H1 (cell line): ENCODE measurements around the gene OPA3. TPM values are rescaled to one million over a fixed set of nuclear protein-coding genes. Genes with fewer than 3 reads are reported as not detected.
A peak's percentile ranks its signal among the peaks of the same experiment; 100 is the strongest.

Experiments used
- CTCF ChIA-PET: fragments of 300-600 bp; sonication (Branson Sonifier 250); formaldehyde crosslinking; loops from one replicate; lab custom pipeline; 2021; ENCODE audit not compliant: partially characterized antibody; lab: Charles Lee
- POLR2A ChIA-PET: fragments of 300-600 bp; sonication (Branson Sonifier 250); formaldehyde crosslinking; loops from one replicate; lab custom pipeline; 2021; ENCODE audit warnings: inconsistent platforms; ENCODE audit not compliant: partially characterized antibody; lab: Charles Lee
- DNase-seq, 2 experiments: peaks; one replicate each; pipeline versions ENCODE4 v3.0.0 to v3.0.0-alpha.2; 2010 to 2022; ENCODE audit warnings: low spot score in 2 of 2, low read depth in 1 of 2, mixed read lengths in 1 of 2
- FAIRE-seq: peaks from 2 replicates; lab custom pipeline; 2011; peaks lifted over from hg19 to GRCh38; lab: Jason Lieb, UNC
- H2AFZ ChIP-seq: 2 replicates; pipeline ENCODE4 v1.8.1; 2012; ENCODE audit warnings: low read length, inconsistent platforms
- H2AK5ac ChIP-seq: 2 replicates; pipeline ENCODE4 v1.6.1; 2013; ENCODE audit warnings: low read depth, low read length
- H2BK120ac ChIP-seq: replicated peaks from 2 replicates; pipeline ENCODE3; 2013; ENCODE audit warnings: low read depth, low read length, inconsistent platforms
- H2BK12ac ChIP-seq: 2 replicates; pipeline ENCODE4 v1.6.1; 2013; ENCODE audit warnings: low read depth, low read length
- H2BK15ac ChIP-seq: 2 replicates; pipeline ENCODE4 v1.6.1; 2013; ENCODE audit warnings: low read length
- H2BK20ac ChIP-seq: 2 replicates; pipeline ENCODE4 v1.6.1; 2013; ENCODE audit warnings: low read length
- H2BK5ac ChIP-seq: 2 replicates; pipeline ENCODE4 v1.6.1; 2013; ENCODE audit warnings: low read depth, low read length
- H3K14ac ChIP-seq: 2 replicates; pipeline ENCODE4 v1.6.1; 2013; ENCODE audit warnings: inconsistent platforms; ENCODE audit not compliant: insufficient read length
- H3K18ac ChIP-seq: 2 replicates; pipeline ENCODE4 v1.6.1; 2013; ENCODE audit warnings: low read length; ENCODE audit errors: extremely low read depth
- H3K23ac ChIP-seq: 2 replicates; pipeline ENCODE4 v1.6.1; 2013; ENCODE audit warnings: inconsistent platforms; ENCODE audit not compliant: insufficient read length
- H3K23me2 ChIP-seq: 2 replicates; pipeline ENCODE4 v1.6.1; 2013; ENCODE audit warnings: low read depth, low read length
- H3K27ac ChIP-seq: 2 replicates; pipeline ENCODE4 v1.6.1; 2011; ENCODE audit warnings: low read depth, low read length, inconsistent platforms
- H3K27me3 ChIP-seq, 4 experiments: replicated peaks in 1 of 4; 1 replicate in 1 of 4; 2 replicates in 3 of 4; pipeline versions ENCODE4 v1.6.1 to v1.8.1; 2011 to 2013; ENCODE audit warnings: low read length in 3 of 4, mild to moderate bottlenecking in 3 of 4, inconsistent platforms in 2 of 4, mixed read lengths in 2 of 4, moderate library complexity in 1 of 4; ENCODE audit not compliant: control insufficient read depth in 3 of 4, insufficient read depth in 3 of 4; ENCODE audit errors: extremely low read depth in 1 of 4
- H3K36me3 ChIP-seq, 4 experiments: 2 replicates each; pipeline versions ENCODE4 v1.6.1 to v1.8.1; 2011 to 2013; ENCODE audit warnings: mild to moderate bottlenecking in 4 of 4, low read length in 3 of 4, moderate library complexity in 2 of 4, control low read depth in 1 of 4, inconsistent platforms in 1 of 4; ENCODE audit not compliant: insufficient read depth in 4 of 4, control insufficient read depth in 2 of 4
- H3K4ac ChIP-seq: replicated peaks from 2 replicates; pipeline ENCODE3; 2013; ENCODE audit warnings: low read length, low read depth, mixed read lengths, inconsistent platforms; ENCODE audit not compliant: insufficient read length
- H3K4me1 ChIP-seq, 4 experiments: replicated peaks in 1 of 4; 1 replicate in 1 of 4; 2 replicates in 3 of 4; pipeline versions ENCODE4 v1.6.1 to v1.8.1; 2011 to 2013; ENCODE audit warnings: low read length in 3 of 4, inconsistent platforms in 2 of 4, mixed read lengths in 1 of 4; ENCODE audit not compliant: insufficient read depth in 4 of 4, control insufficient read depth in 3 of 4
- H3K4me2 ChIP-seq, 2 experiments: 2 replicates each; pipeline versions ENCODE4 v1.6.1 to v1.8.1; 2011 to 2013; ENCODE audit warnings: low read depth in 2 of 2, low read length in 2 of 2, control low read depth in 1 of 2, inconsistent platforms in 1 of 2, mild to moderate bottlenecking in 1 of 2; ENCODE audit not compliant: insufficient read depth in 1 of 2
- H3K4me3 ChIP-seq, 4 experiments: fragments of 200-600, 300-600 bp in 1 of 4; sonication (generic), shearing (Covaris generic), sonication (Bioruptor Twin) in 1 of 4; 2 replicates each; pipeline versions ENCODE4 v1.5.1 to v1.8.1; 2011 to 2016; ENCODE audit warnings: low read length in 4 of 4, low read depth in 3 of 4, control low read depth in 2 of 4, inconsistent platforms in 2 of 4, mild to moderate bottlenecking in 2 of 4, mixed read lengths in 1 of 4, moderate library complexity in 1 of 4; ENCODE audit not compliant: insufficient read depth in 2 of 4; ENCODE audit errors: extremely low read depth in 1 of 4
- H3K56ac ChIP-seq: replicated peaks from 2 replicates; pipeline ENCODE3; 2013; ENCODE audit warnings: low read depth, mild to moderate bottlenecking, mixed read lengths, low read length, inconsistent platforms; ENCODE audit not compliant: insufficient read length
- H3K79me1 ChIP-seq: 2 replicates; pipeline ENCODE4 v1.6.1; 2013; ENCODE audit warnings: low read depth, low read length, control low read depth
- H3K79me2 ChIP-seq, 2 experiments: 2 replicates each; pipeline versions ENCODE4 v1.6.1 to v1.8.1; 2012 to 2013; ENCODE audit warnings: low read length in 2 of 2, mild to moderate bottlenecking in 2 of 2, inconsistent platforms in 1 of 2; ENCODE audit not compliant: insufficient read depth in 2 of 2, control insufficient read depth in 1 of 2
- H3K9ac ChIP-seq, 4 experiments: replicated peaks in 1 of 4; 1 replicate in 1 of 4; 2 replicates in 3 of 4; pipeline versions ENCODE4 v1.6.1 to v1.8.1; 2011 to 2013; ENCODE audit warnings: low read depth in 3 of 4, low read length in 3 of 4, control low read depth in 2 of 4, mild to moderate bottlenecking in 2 of 4, moderate library complexity in 2 of 4, inconsistent platforms in 1 of 4; ENCODE audit errors: extremely low read depth in 1 of 4
- H3K9me3 ChIP-seq, 2 experiments: 2 replicates each; pipeline versions ENCODE4 v1.6.1 to v1.8.1; 2012 to 2013; ENCODE audit warnings: mild to moderate bottlenecking in 2 of 2, moderate library complexity in 2 of 2, control low read depth in 1 of 2, inconsistent platforms in 1 of 2, low read depth in 1 of 2, low read length in 1 of 2, mixed read lengths in 1 of 2; ENCODE audit not compliant: insufficient read depth in 2 of 2
- H4K20me1 ChIP-seq, 2 experiments: replicated peaks in 1 of 2; 2 replicates each; pipeline versions ENCODE3 to v1.8.1; 2011 to 2013; ENCODE audit warnings: inconsistent platforms in 2 of 2, low read length in 2 of 2, mild to moderate bottlenecking in 1 of 2; ENCODE audit not compliant: insufficient read depth in 2 of 2, control insufficient read depth in 1 of 2
- H4K5ac ChIP-seq: 2 replicates; pipeline ENCODE4 v1.6.1; 2013; ENCODE audit warnings: low read length, low read depth, mixed read lengths, inconsistent platforms; ENCODE audit not compliant: insufficient read length
- H4K8ac ChIP-seq: 2 replicates; pipeline ENCODE4 v1.8.0; 2013; ENCODE audit warnings: mild to moderate bottlenecking, moderate library complexity, low read length, inconsistent platforms; ENCODE audit not compliant: insufficient read depth; ENCODE audit errors: extremely low read depth
- H4K91ac ChIP-seq: replicated peaks from 2 replicates; pipeline ENCODE3; 2013; ENCODE audit warnings: low read length, mixed read lengths, inconsistent platforms; ENCODE audit not compliant: insufficient read length
- ASH2L ChIP-seq: fragments of 200-600, 300-600 bp; sonication (generic); IDR thresholded peaks from one replicate; pipeline ENCODE4 v1.7.1; 2017; ENCODE audit warnings: low read length
- BRCA1 ChIP-seq: IDR thresholded peaks from 2 replicates; pipeline ENCODE4 v1.6.1; 2012; ENCODE audit warnings: low read depth, low read length, improper control_type of control experiment
- CBX8 ChIP-seq: fragments of 300-800, 300-1000 bp; sonication (generic); IDR thresholded peaks from 2 replicates; pipeline ENCODE4 v1.7.1; 2016; ENCODE audit warnings: low read depth, low read length, borderline replicate concordance
- CEBPB ChIP-seq: IDR thresholded peaks from 2 replicates; pipeline ENCODE4 v1.6.1; 2012; ENCODE audit warnings: low read depth, low read length
- CTCF ChIP-seq, 3 experiments: IDR thresholded peaks; 1 replicate in 2 of 3; 2 replicates in 1 of 3; pipeline versions ENCODE4 v1.5.1 to v1.6.1; 2011; ENCODE audit warnings: low read length in 3 of 3, mild to moderate bottlenecking in 3 of 3, inconsistent platforms in 2 of 3, low read depth in 1 of 3, moderate library complexity in 1 of 3; ENCODE audit not compliant: insufficient read depth in 1 of 3; ENCODE audit errors: control extremely low read depth in 1 of 3
- EGR1 ChIP-seq: IDR thresholded peaks from 2 replicates; pipeline ENCODE4 v1.6.1; 2011; ENCODE audit warnings: low read depth, low read length, borderline replicate concordance
- NANOG ChIP-seq: IDR thresholded peaks from 2 replicates; pipeline ENCODE4 v1.6.1; 2011; ENCODE audit warnings: low read length, low read depth, mild to moderate bottlenecking, inconsistent platforms; ENCODE audit not compliant: insufficient read depth, poor library complexity, severe bottlenecking
- NRF1 ChIP-seq: IDR thresholded peaks from 2 replicates; pipeline ENCODE4 v1.6.1; 2011; ENCODE audit warnings: mild to moderate bottlenecking, low read depth, low read length, improper control_type of control experiment
- POLR2A ChIP-seq, 2 experiments: IDR thresholded peaks; 1 replicate in 1 of 2; 2 replicates in 1 of 2; pipeline ENCODE4 v1.6.1; 2011; ENCODE audit warnings: low read depth in 2 of 2, low read length in 2 of 2, mild to moderate bottlenecking in 2 of 2; ENCODE audit errors: control extremely low read depth in 1 of 2
- SIRT6 ChIP-seq: IDR thresholded peaks from one replicate; pipeline ENCODE4 v1.7.1; 2012; ENCODE audit warnings: low read length, inconsistent platforms
- TEAD4 ChIP-seq: IDR thresholded peaks from 2 replicates; pipeline ENCODE4 v1.6.1; 2012; ENCODE audit warnings: low read depth, low read length, inconsistent platforms, mixed read lengths
- WGBS, 2 experiments: shearing (Covaris generic) in 1 of 2; methylation state at CpG; one replicate each; pipeline versions ENCODE4 v1.1.6 to v1.1.7; 2013 to 2015; ENCODE audit warnings: low lambda C conversion rate in 2 of 2, mixed read lengths in 2 of 2, inconsistent platforms in 1 of 2, low coverage in 1 of 2, missing lambda C conversion rate in 1 of 2; ENCODE audit not compliant: insufficient replicate concordance in 2 of 2, insufficient coverage in 1 of 2, insufficient read length in 1 of 2; ENCODE audit errors: extremely low coverage in 1 of 2, missing lambda C conversion rate in 1 of 2; 5-methylcytosine and 5-hydroxymethylcytosine counted together
- polyA plus RNA-seq, 7 experiments: library from polyadenylated mRNA; depleted of rRNA in 3 of 7; stranded (reverse) in 5 of 7; unstranded in 2 of 7; fragments of >200 nt in 5 of 7; fragments of 200-250 nt in 2 of 7; gene quantifications; 1 replicate in 5 of 7; 2 replicates in 1 of 7; 4 replicates in 1 of 7; pipeline versions ENCODE4 v1.2.1 to v1.2.3, GENCODE V29; 2011 to 2013; ENCODE audit warnings: missing spikeins in 2 of 7, mixed read lengths in 2 of 7
- total RNA-seq: library from RNA; stranded (reverse); fragmentation: NEBNext Ultra II Directional; extraction: Animal tissue kit (Norgen Biotek cat#: 25700); gene quantifications from 2 replicates; pipeline ENCODE4 v1.2.1, GENCODE V29; 2021

OPA3 gene
- total and polyA plus RNA-seq, 2 of the 8 experiments (the other 6 are each of a cell fraction or from before 2014, with no cell fraction given), result 12.5 to 14.5 TPM

DNA sequence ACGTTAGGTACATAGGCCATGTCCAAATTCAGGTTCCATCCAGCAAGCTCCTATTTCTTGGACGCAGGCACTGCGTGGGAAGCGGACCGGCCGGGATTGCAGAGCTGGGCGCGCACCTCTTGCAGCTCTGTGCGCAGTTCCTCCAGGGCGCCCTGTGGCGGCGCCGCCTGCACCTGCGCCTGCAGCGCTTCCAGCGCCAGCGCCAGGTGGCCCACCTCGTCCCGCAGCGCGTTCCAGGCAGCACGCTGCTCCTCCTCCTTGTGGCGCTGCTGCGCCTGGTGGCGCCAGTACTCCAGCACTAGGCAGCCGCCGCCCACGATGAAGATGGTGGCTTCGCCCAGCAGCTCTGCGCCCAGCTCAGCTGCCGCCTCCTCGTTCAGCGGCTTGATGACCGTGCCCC, 31.1 kb downstream of the OPA3 start:
- Histone ChIP-seq H3K4me3 (peak overlapping the region; percentile 16 to 49 (median 22); a peak in 5 of 8 replicates), H4K91ac (no peak overlapping the region), H3K27ac (no peak overlapping the region), H3K4me2 (peak overlapping the region; percentile 61 to 68), H2AK5ac (no peak overlapping the region), H2BK20ac (no peak overlapping the region), H3K18ac (no peak overlapping the region), H3K9ac (no peak overlapping the region), H4K20me1 (peaks cover 0 to 3% of the 10 kb centered on the region in 2 experiments), H3K9me3 (no peaks in the 10 kb centered on the region), H3K79me2 (no peaks in the 10 kb centered on the region), H3K27me3 (no peaks in the 10 kb centered on the region), H2AFZ (peak overlapping the region; percentile 36; the same call in 1 of the 2 replicates), H2BK15ac (no peak overlapping the region; the same call in 1 of the 2 replicates), H2BK120ac (no peak overlapping the region), H3K14ac (no peak overlapping the region), H3K4me1 (peaks cover 0 to 8% (median 5%) of the 10 kb centered on the region in 4 experiments; a peak in 6 of 7 replicates), H3K4ac (no peak overlapping the region), H2BK5ac (0 out of 2 replicates have a peak overlapping the region, but pooled peaks have one; percentile 8), H3K23ac (no peak overlapping the region), H4K5ac (no peak overlapping the region), H3K36me3 (no peaks in the 10 kb centered on the region), H3K79me1 (no peaks in the 10 kb centered on the region), H3K56ac (no peak overlapping the region), H3K23me2 (no peaks in the 10 kb centered on the region), H4K8ac (peak overlapping the region; percentile 60; the same call in 1 of the 2 replicates), H2BK12ac (peak overlapping the region; percentile 2; the same call in 1 of the 2 replicates)
- no peak for FAIRE-seq
- DNase-seq, result peak; percentile 67 to 70
- ChIA-PET CTCF (interaction anchor here (1.0 to 7.7 kb wide), 22 partner anchors 9 to 387 kb away, joined by 3 to 79 read pairs (median 4); partner anchors contain the start of gene PPM1N), POLR2A (interaction anchor here (0.7 to 2.6 kb wide), 7 partner anchors 23 to 164 kb away, joined by 3 to 11 read pairs (median 3); no protein-coding TSS in a partner anchor)
- WGBS, 2 experiments, result 25% methylated on average over 33 of the region's 34 CpGs; no CpG with 5 or more reads in 1 of the 2 experiments
- no peak; the same call in 1 of the 2 replicates for TF ChIP-seq CEBPB
- peak; percentile 64 to 88 (median 66) for TF ChIP-seq CTCF (IDR thresholded peaks at IDR 0.05; ENCODE audit: control extremely low read depth in 1 of 3, insufficient read depth in 1 of 3, low read depth in 1 of 3, low read length in 3 of 3)
- no peak for TF ChIP-seq POLR2A (IDR thresholded peaks at IDR 0.05; ENCODE audit: control extremely low read depth in 1 of 2, low read depth in 2 of 2, low read length in 2 of 2)
- TF ChIP-seq EGR1, result no peak; the same call in 1 of the 2 replicates
- TF ChIP-seq NANOG, result no peak
- TF ChIP-seq CBX8, result no peak
- no peak for TF ChIP-seq BRCA1
- TF ChIP-seq SIRT6, result no peak
- no peak for TF ChIP-seq NRF1
- peak; percentile 44; the same call in 1 of the 2 replicates for TF ChIP-seq TEAD4
- no peak for TF ChIP-seq ASH2L
